GM23338 (cell line): Measurements from ENCODE around the gene MTCL1. TPM values are rescaled to one million over a fixed set of nuclear protein-coding genes. Genes with fewer than 3 reads are reported as not detected.

Experiments used
- ATAC-seq: fragments of 200-7000 bp; cut with Tn5 transposase; 3 replicates; pipeline ENCODE4 v1.9.1; 2020
- DNase-seq: peaks from one replicate; pipeline ENCODE4 v3.0.0-alpha.2; 2015; ENCODE audit warnings: low spot score
- H2AFZ ChIP-seq: fragments of 200-600 bp; sonication (generic); 2 replicates; pipeline ENCODE4 v1.8.0; 2016; ENCODE audit warnings: antibody characterized with exemption, mild to moderate bottlenecking, moderate library complexity
- H3F3A ChIP-seq: fragments of 200-600 bp; sonication (generic); replicated peaks from 2 replicates; pipeline ENCODE4 v1.8.0; 2017; ENCODE audit warnings: antibody characterized with exemption, mixed run types, low read depth
- H3K27ac ChIP-seq: fragments of 200-600 bp; sonication (generic); 2 replicates; pipeline ENCODE4 v1.6.1; 2016; ENCODE audit warnings: low read depth
- H3K27me3 ChIP-seq: fragments of 200-600 bp; sonication (generic); 2 replicates; pipeline ENCODE4 v1.8.0; 2016; ENCODE audit warnings: mild to moderate bottlenecking, mixed run types, moderate library complexity; ENCODE audit not compliant: insufficient read depth
- H3K36me3 ChIP-seq: fragments of 200-600 bp; sonication (generic); 2 replicates; pipeline ENCODE4 v1.8.0; 2016; ENCODE audit warnings: mild to moderate bottlenecking; ENCODE audit not compliant: insufficient read depth
- H3K4me1 ChIP-seq: fragments of 200-600 bp; sonication (generic); 2 replicates; pipeline ENCODE4 v1.8.0; 2016; ENCODE audit warnings: mild to moderate bottlenecking, moderate library complexity; ENCODE audit not compliant: insufficient read depth
- H3K4me2 ChIP-seq: fragments of 200-600 bp; sonication (generic); 2 replicates; pipeline ENCODE4 v1.7.1; 2017; ENCODE audit warnings: mixed run types
- H3K4me3 ChIP-seq: fragments of 200-600 bp; sonication (generic); 2 replicates; pipeline ENCODE4 v1.6.1; 2016; ENCODE audit warnings: mixed run types
- H3K79me2 ChIP-seq: fragments of 200-600 bp; sonication (generic); replicated peaks from 2 replicates; pipeline ENCODE4 v1.8.0; 2017; ENCODE audit warnings: mild to moderate bottlenecking; ENCODE audit not compliant: insufficient read depth
- H3K9me2 ChIP-seq: fragments of 200-600 bp; sonication (generic); 2 replicates; pipeline ENCODE4 v1.8.0; 2017; ENCODE audit not compliant: insufficient read depth
- H4K20me1 ChIP-seq: fragments of 200-600 bp; sonication (generic); replicated peaks from 2 replicates; pipeline ENCODE4 v1.8.0; 2017; ENCODE audit warnings: mild to moderate bottlenecking; ENCODE audit not compliant: insufficient read depth
- H3K27ac Mint-ChIP-seq: 2 replicates; pipeline ENCODE4 v1.8.0; 2020; ENCODE audit warnings: inconsistent platforms, mild to moderate bottlenecking, moderate library complexity, mixed read lengths
- H3K27me3 Mint-ChIP-seq: 3 replicates; pipeline ENCODE4 v1.8.0; 2022; ENCODE audit warnings: low read depth, mild to moderate bottlenecking, moderate library complexity, mixed read lengths, inconsistent platforms; ENCODE audit not compliant: insufficient read depth, poor library complexity
- H3K36me3 Mint-ChIP-seq: 3 replicates; pipeline ENCODE4 v1.8.0; 2021; ENCODE audit warnings: low read depth, mild to moderate bottlenecking, inconsistent platforms, moderate library complexity, mixed read lengths
- H3K4me1 Mint-ChIP-seq: 3 replicates; pipeline ENCODE4 v1.8.0; 2020; ENCODE audit warnings: mild to moderate bottlenecking, inconsistent platforms, mixed read lengths
- H3K4me3 Mint-ChIP-seq: 3 replicates; pipeline ENCODE4 v1.8.0; 2021; ENCODE audit warnings: moderate library complexity, mild to moderate bottlenecking, inconsistent platforms, mixed read lengths
- H3K9me3 Mint-ChIP-seq: 3 replicates; pipeline ENCODE4 v1.8.0; 2020; ENCODE audit warnings: moderate library complexity, mild to moderate bottlenecking, inconsistent platforms, mixed read lengths
- CREB1 ChIP-seq: fragments of 250-450 bp; sonication (Bioruptor Pico); IDR thresholded peaks from 2 replicates; pipeline ENCODE4 v1.5.0; 2020; ENCODE audit warnings: low read depth, mild to moderate bottlenecking, moderate library complexity
- CTCF ChIP-seq, 2 experiments: fragments of 200-600 bp in 1 of 2; sonication (generic) in 1 of 2; conservative IDR thresholded peaks; 2 replicates each; pipeline versions ENCODE4 v1.5.1 to v1.6.1; 2016 to 2017; ENCODE audit warnings: antibody characterized with exemption in 2 of 2, low read depth in 2 of 2, mild to moderate bottlenecking in 2 of 2, moderate library complexity in 1 of 2
- ETS1 ChIP-seq: IDR thresholded peaks from 2 replicates; pipeline ENCODE4 v1.6.1; 2016; ENCODE audit warnings: antibody characterized with exemption
- POLR2AphosphoS5 ChIP-seq: IDR thresholded peaks from 2 replicates; pipeline ENCODE4 v1.6.1; 2016; ENCODE audit warnings: antibody characterized with exemption, low read depth
- ZNF114 ChIP-seq: fragments of 250-450 bp; sonication (Bioruptor Pico); IDR thresholded peaks from 2 replicates; pipeline ENCODE4 v1.5.0; 2020; ENCODE audit warnings: mild to moderate bottlenecking, moderate library complexity
- ZNF331 ChIP-seq: fragments of 250-450 bp; sonication (Bioruptor Pico); IDR thresholded peaks from 2 replicates; pipeline ENCODE4 v1.5.0; 2020; ENCODE audit warnings: low read depth, mild to moderate bottlenecking, moderate library complexity
- ZNF462 ChIP-seq: fragments of 250-450 bp; sonication (Bioruptor Pico); IDR thresholded peaks from 2 replicates; pipeline ENCODE4 v1.5.0; 2020; ENCODE audit warnings: mild to moderate bottlenecking, moderate library complexity
- polyA plus RNA-seq: library from polyadenylated mRNA; unstranded; fragments of >200 nt; fragmentation: Nextera tagmentation; extraction: Ambion mirVana; gene quantifications from 2 replicates; pipeline ENCODE4 v1.2.1, GENCODE V29; 2016
- total RNA-seq: library from RNA; depleted of rRNA; stranded (reverse); fragments of >200 nt; shearing (Covaris generic); gene quantifications from 2 replicates; pipeline ENCODE4 v1.2.3, GENCODE V29; 2014

Gene MTCL1
- total and polyA plus RNA-seq, 2 experiments from 2014 or later = 14.4 to 45.0 TPM

- H3K79me2 ChIP-seq = no peaks in the 10 kb centered on the region
These were observed 8.6 kb upstream of the MTCL1 start for GRCh38 chr18:8696749-8697211.

GRCh38 chr18:8699126-8699525 lies 6.2 kb upstream of the MTCL1 start:
- DNase-seq = no peak
- no peak overlapping the region for H3K27ac ChIP-seq
- H4K20me1 ChIP-seq = no peaks in the 10 kb centered on the region
- H2AFZ ChIP-seq = no peak overlapping the region
- H3K4me2 ChIP-seq = no peak overlapping the region
- no peaks in the 10 kb centered on the region for H3K36me3 Mint-ChIP-seq
- H3K4me3 Mint-ChIP-seq = no peak overlapping the region
- peaks cover 17% of the 10 kb centered on the region for H3K27me3 ChIP-seq
- no peak for ATAC-seq
- no peaks in the 10 kb centered on the region for H3K36me3 ChIP-seq
- H3K4me1 ChIP-seq = peaks cover 15% of the 10 kb centered on the region
- peaks cover 16% of the 10 kb centered on the region for H3K27me3 Mint-ChIP-seq
- H3K79me2 ChIP-seq = no peaks in the 10 kb centered on the region
- H3K4me3 ChIP-seq = no peak overlapping the region
- H3K27ac Mint-ChIP-seq = no peak overlapping the region
- H3K9me3 Mint-ChIP-seq = no peaks in the 10 kb centered on the region
- peaks cover 12% of the 10 kb centered on the region for H3K4me1 Mint-ChIP-seq
- no peaks in the 10 kb centered on the region for H3K9me2 ChIP-seq
- peaks cover 4% of the 10 kb centered on the region for H3F3A ChIP-seq
- TF ChIP-seq ZNF331 = no peak
- no peak for TF ChIP-seq ZNF114
- TF ChIP-seq ETS1 = no peak
- no peak for TF ChIP-seq ZNF462

More at GRCh38 chr18:8696749-8697211, 8.6 kb upstream of the MTCL1 start:
- no peaks in the 10 kb centered on the region for H3K36me3 ChIP-seq
- H3K27me3 ChIP-seq = no peaks in the 10 kb centered on the region
- no peak overlapping the region for H2AFZ ChIP-seq
- no peaks in the 10 kb centered on the region; the same call in 2 of the 3 replicates for H3K4me1 Mint-ChIP-seq
- no peak overlapping the region for H3K4me3 ChIP-seq
- no peaks in the 10 kb centered on the region for H3F3A ChIP-seq
- no peaks in the 10 kb centered on the region for H3K9me2 ChIP-seq
- DNase-seq (peak; percentile 72), ATAC-seq (peak; percentile 92)
- no peaks in the 10 kb centered on the region for H3K9me3 Mint-ChIP-seq
- no peaks in the 10 kb centered on the region for H3K36me3 Mint-ChIP-seq
- TF ChIP-seq POLR2AphosphoS5 (no peak), ZNF331 (no peak), ETS1 (no peak), CTCF (conservative IDR thresholded peaks at IDR 0.05; ENCODE audit: low read depth in 2 of 2) (peak; percentile 81 to 94), CREB1 (CRISPR knock-in tag) (no peak)
- H3K4me2 ChIP-seq = no peak overlapping the region
- H3K27me3 Mint-ChIP-seq = peaks cover 8% of the 10 kb centered on the region
- H3K27ac ChIP-seq = no peak overlapping the region
- no peaks in the 10 kb centered on the region for H4K20me1 ChIP-seq
- no peak overlapping the region for H3K27ac Mint-ChIP-seq
- no peaks in the 10 kb centered on the region for H3K4me1 ChIP-seq
- H3K4me3 Mint-ChIP-seq = no peak overlapping the region
